H1 (cell line): Measurements from ENCODE around the gene EMC1. TPM values are rescaled to one million over a fixed set of nuclear protein-coding genes. Genes with fewer than 3 reads are reported as not detected.

Experiments
- CTCF ChIA-PET: fragments of 300-600 bp; sonication (Branson Sonifier 250); formaldehyde crosslinking; loops from one replicate; lab custom pipeline; 2021; ENCODE audit not compliant: partially characterized antibody; lab: Charles Lee
- POLR2A ChIA-PET: fragments of 300-600 bp; sonication (Branson Sonifier 250); formaldehyde crosslinking; loops from one replicate; lab custom pipeline; 2021; ENCODE audit warnings: inconsistent platforms; ENCODE audit not compliant: partially characterized antibody; lab: Charles Lee
- DNase-seq, 2 experiments: peaks; one replicate each; pipeline versions ENCODE4 v3.0.0 to v3.0.0-alpha.2; 2010 to 2022; ENCODE audit warnings: low spot score in 2 of 2, low read depth in 1 of 2, mixed read lengths in 1 of 2
- FAIRE-seq: peaks from 2 replicates; lab custom pipeline; 2011; peaks lifted over from hg19 to GRCh38; lab: Jason Lieb, UNC
- H2AFZ ChIP-seq: 2 replicates; pipeline ENCODE4 v1.8.1; 2012; ENCODE audit warnings: low read length, inconsistent platforms
- H2AK5ac ChIP-seq: 2 replicates; pipeline ENCODE4 v1.6.1; 2013; ENCODE audit warnings: low read depth, low read length
- H2BK120ac ChIP-seq: replicated peaks from 2 replicates; pipeline ENCODE3; 2013; ENCODE audit warnings: low read depth, low read length, inconsistent platforms
- H2BK12ac ChIP-seq: 2 replicates; pipeline ENCODE4 v1.6.1; 2013; ENCODE audit warnings: low read depth, low read length
- H2BK15ac ChIP-seq: 2 replicates; pipeline ENCODE4 v1.6.1; 2013; ENCODE audit warnings: low read length
- H2BK20ac ChIP-seq: 2 replicates; pipeline ENCODE4 v1.6.1; 2013; ENCODE audit warnings: low read length
- H2BK5ac ChIP-seq: 2 replicates; pipeline ENCODE4 v1.6.1; 2013; ENCODE audit warnings: low read depth, low read length
- H3K14ac ChIP-seq: 2 replicates; pipeline ENCODE4 v1.6.1; 2013; ENCODE audit warnings: inconsistent platforms; ENCODE audit not compliant: insufficient read length
- H3K18ac ChIP-seq: 2 replicates; pipeline ENCODE4 v1.6.1; 2013; ENCODE audit warnings: low read length; ENCODE audit errors: extremely low read depth
- H3K23ac ChIP-seq: 2 replicates; pipeline ENCODE4 v1.6.1; 2013; ENCODE audit warnings: inconsistent platforms; ENCODE audit not compliant: insufficient read length
- H3K23me2 ChIP-seq: 2 replicates; pipeline ENCODE4 v1.6.1; 2013; ENCODE audit warnings: low read depth, low read length
- H3K27ac ChIP-seq: 2 replicates; pipeline ENCODE4 v1.6.1; 2011; ENCODE audit warnings: low read depth, low read length, inconsistent platforms
- H3K27me3 ChIP-seq, 4 experiments: replicated peaks in 1 of 4; 1 replicate in 1 of 4; 2 replicates in 3 of 4; pipeline versions ENCODE4 v1.6.1 to v1.8.1; 2011 to 2013; ENCODE audit warnings: low read length in 3 of 4, mild to moderate bottlenecking in 3 of 4, inconsistent platforms in 2 of 4, mixed read lengths in 2 of 4, moderate library complexity in 1 of 4; ENCODE audit not compliant: control insufficient read depth in 3 of 4, insufficient read depth in 3 of 4; ENCODE audit errors: extremely low read depth in 1 of 4
- H3K36me3 ChIP-seq, 4 experiments: 2 replicates each; pipeline versions ENCODE4 v1.6.1 to v1.8.1; 2011 to 2013; ENCODE audit warnings: mild to moderate bottlenecking in 4 of 4, low read length in 3 of 4, moderate library complexity in 2 of 4, control low read depth in 1 of 4, inconsistent platforms in 1 of 4; ENCODE audit not compliant: insufficient read depth in 4 of 4, control insufficient read depth in 2 of 4
- H3K4ac ChIP-seq: replicated peaks from 2 replicates; pipeline ENCODE3; 2013; ENCODE audit warnings: low read length, low read depth, mixed read lengths, inconsistent platforms; ENCODE audit not compliant: insufficient read length
- H3K4me1 ChIP-seq, 4 experiments: replicated peaks in 1 of 4; 1 replicate in 1 of 4; 2 replicates in 3 of 4; pipeline versions ENCODE4 v1.6.1 to v1.8.1; 2011 to 2013; ENCODE audit warnings: low read length in 3 of 4, inconsistent platforms in 2 of 4, mixed read lengths in 1 of 4; ENCODE audit not compliant: insufficient read depth in 4 of 4, control insufficient read depth in 3 of 4
- H3K4me2 ChIP-seq, 2 experiments: 2 replicates each; pipeline versions ENCODE4 v1.6.1 to v1.8.1; 2011 to 2013; ENCODE audit warnings: low read depth in 2 of 2, low read length in 2 of 2, control low read depth in 1 of 2, inconsistent platforms in 1 of 2, mild to moderate bottlenecking in 1 of 2; ENCODE audit not compliant: insufficient read depth in 1 of 2
- H3K4me3 ChIP-seq, 4 experiments: fragments of 200-600, 300-600 bp in 1 of 4; sonication (generic), shearing (Covaris generic), sonication (Bioruptor Twin) in 1 of 4; 2 replicates each; pipeline versions ENCODE4 v1.5.1 to v1.8.1; 2011 to 2016; ENCODE audit warnings: low read length in 4 of 4, low read depth in 3 of 4, control low read depth in 2 of 4, inconsistent platforms in 2 of 4, mild to moderate bottlenecking in 2 of 4, mixed read lengths in 1 of 4, moderate library complexity in 1 of 4; ENCODE audit not compliant: insufficient read depth in 2 of 4; ENCODE audit errors: extremely low read depth in 1 of 4
- H3K56ac ChIP-seq: replicated peaks from 2 replicates; pipeline ENCODE3; 2013; ENCODE audit warnings: low read depth, mild to moderate bottlenecking, mixed read lengths, low read length, inconsistent platforms; ENCODE audit not compliant: insufficient read length
- H3K79me1 ChIP-seq: 2 replicates; pipeline ENCODE4 v1.6.1; 2013; ENCODE audit warnings: low read depth, low read length, control low read depth
- H3K79me2 ChIP-seq, 2 experiments: 2 replicates each; pipeline versions ENCODE4 v1.6.1 to v1.8.1; 2012 to 2013; ENCODE audit warnings: low read length in 2 of 2, mild to moderate bottlenecking in 2 of 2, inconsistent platforms in 1 of 2; ENCODE audit not compliant: insufficient read depth in 2 of 2, control insufficient read depth in 1 of 2
- H3K9ac ChIP-seq, 4 experiments: replicated peaks in 1 of 4; 1 replicate in 1 of 4; 2 replicates in 3 of 4; pipeline versions ENCODE4 v1.6.1 to v1.8.1; 2011 to 2013; ENCODE audit warnings: low read depth in 3 of 4, low read length in 3 of 4, control low read depth in 2 of 4, mild to moderate bottlenecking in 2 of 4, moderate library complexity in 2 of 4, inconsistent platforms in 1 of 4; ENCODE audit errors: extremely low read depth in 1 of 4
- H3K9me3 ChIP-seq, 2 experiments: 2 replicates each; pipeline versions ENCODE4 v1.6.1 to v1.8.1; 2012 to 2013; ENCODE audit warnings: mild to moderate bottlenecking in 2 of 2, moderate library complexity in 2 of 2, control low read depth in 1 of 2, inconsistent platforms in 1 of 2, low read depth in 1 of 2, low read length in 1 of 2, mixed read lengths in 1 of 2; ENCODE audit not compliant: insufficient read depth in 2 of 2
- H4K20me1 ChIP-seq, 2 experiments: replicated peaks in 1 of 2; 2 replicates each; pipeline versions ENCODE3 to v1.8.1; 2011 to 2013; ENCODE audit warnings: inconsistent platforms in 2 of 2, low read length in 2 of 2, mild to moderate bottlenecking in 1 of 2; ENCODE audit not compliant: insufficient read depth in 2 of 2, control insufficient read depth in 1 of 2
- H4K5ac ChIP-seq: 2 replicates; pipeline ENCODE4 v1.6.1; 2013; ENCODE audit warnings: low read length, low read depth, mixed read lengths, inconsistent platforms; ENCODE audit not compliant: insufficient read length
- H4K8ac ChIP-seq: 2 replicates; pipeline ENCODE4 v1.8.0; 2013; ENCODE audit warnings: mild to moderate bottlenecking, moderate library complexity, low read length, inconsistent platforms; ENCODE audit not compliant: insufficient read depth; ENCODE audit errors: extremely low read depth
- H4K91ac ChIP-seq: replicated peaks from 2 replicates; pipeline ENCODE3; 2013; ENCODE audit warnings: low read length, mixed read lengths, inconsistent platforms; ENCODE audit not compliant: insufficient read length
- CEBPB ChIP-seq: IDR thresholded peaks from 2 replicates; pipeline ENCODE4 v1.6.1; 2012; ENCODE audit warnings: low read depth, low read length
- FOSL1 ChIP-seq: IDR thresholded peaks from 2 replicates; pipeline ENCODE4 v1.6.1; 2011; ENCODE audit warnings: mild to moderate bottlenecking, low read depth, low read length, moderate library complexity; ENCODE audit not compliant: insufficient read depth
- GABPA ChIP-seq: IDR thresholded peaks from 2 replicates; pipeline ENCODE4 v1.6.1; 2011; ENCODE audit warnings: mild to moderate bottlenecking, low read length, moderate library complexity, borderline replicate concordance; ENCODE audit not compliant: insufficient read depth
- KDM1A ChIP-seq: fragments of 200-600, 300-600 bp; sonication (generic); IDR thresholded peaks from 2 replicates; pipeline ENCODE4 v1.7.1; 2016; ENCODE audit warnings: mild to moderate bottlenecking, low read length, borderline replicate concordance
- POLR2AphosphoS5 ChIP-seq: IDR thresholded peaks from 2 replicates; pipeline ENCODE4 v1.6.1; 2011; ENCODE audit warnings: low read depth, low read length
- RNF2 ChIP-seq: fragments of 200-900, 300-1000 bp; sonication (generic); IDR thresholded peaks from 2 replicates; pipeline ENCODE4 v1.7.1; 2016; ENCODE audit warnings: borderline replicate concordance, low read depth, mild to moderate bottlenecking, antibody characterized with exemption, low read length; ENCODE audit not compliant: poor library complexity, severe bottlenecking; ENCODE audit errors: missing control alignments
- TBP ChIP-seq: IDR thresholded peaks from 2 replicates; pipeline ENCODE4 v1.6.1; 2011; ENCODE audit warnings: low read depth, low read length, improper control_type of control experiment
- WGBS, 2 experiments: shearing (Covaris generic) in 1 of 2; methylation state at CpG; one replicate each; pipeline versions ENCODE4 v1.1.6 to v1.1.7; 2013 to 2015; ENCODE audit warnings: low lambda C conversion rate in 2 of 2, mixed read lengths in 2 of 2, inconsistent platforms in 1 of 2, low coverage in 1 of 2, missing lambda C conversion rate in 1 of 2; ENCODE audit not compliant: insufficient replicate concordance in 2 of 2, insufficient coverage in 1 of 2, insufficient read length in 1 of 2; ENCODE audit errors: extremely low coverage in 1 of 2, missing lambda C conversion rate in 1 of 2; 5-methylcytosine and 5-hydroxymethylcytosine counted together
- polyA plus RNA-seq, 7 experiments: library from polyadenylated mRNA; depleted of rRNA in 3 of 7; stranded (reverse) in 5 of 7; unstranded in 2 of 7; fragments of >200 nt in 5 of 7; fragments of 200-250 nt in 2 of 7; gene quantifications; 1 replicate in 5 of 7; 2 replicates in 1 of 7; 4 replicates in 1 of 7; pipeline versions ENCODE4 v1.2.1 to v1.2.3, GENCODE V29; 2011 to 2013; ENCODE audit warnings: missing spikeins in 2 of 7, mixed read lengths in 2 of 7
- total RNA-seq: library from RNA; stranded (reverse); fragmentation: NEBNext Ultra II Directional; extraction: Animal tissue kit (Norgen Biotek cat#: 25700); gene quantifications from 2 replicates; pipeline ENCODE4 v1.2.1, GENCODE V29; 2021
- TF ChIP-seq, protein P1 (sequence below): IDR thresholded peaks from 2 replicates; pipeline ENCODE4 v1.6.1; 2012; ENCODE audit warnings: inconsistent platforms

EMC1 gene
- total and polyA plus RNA-seq, 2 of the 8 experiments (the other 6 are each of a cell fraction or from before 2014, with no cell fraction given), result 51.0 to 53.5 TPM

DNA sequence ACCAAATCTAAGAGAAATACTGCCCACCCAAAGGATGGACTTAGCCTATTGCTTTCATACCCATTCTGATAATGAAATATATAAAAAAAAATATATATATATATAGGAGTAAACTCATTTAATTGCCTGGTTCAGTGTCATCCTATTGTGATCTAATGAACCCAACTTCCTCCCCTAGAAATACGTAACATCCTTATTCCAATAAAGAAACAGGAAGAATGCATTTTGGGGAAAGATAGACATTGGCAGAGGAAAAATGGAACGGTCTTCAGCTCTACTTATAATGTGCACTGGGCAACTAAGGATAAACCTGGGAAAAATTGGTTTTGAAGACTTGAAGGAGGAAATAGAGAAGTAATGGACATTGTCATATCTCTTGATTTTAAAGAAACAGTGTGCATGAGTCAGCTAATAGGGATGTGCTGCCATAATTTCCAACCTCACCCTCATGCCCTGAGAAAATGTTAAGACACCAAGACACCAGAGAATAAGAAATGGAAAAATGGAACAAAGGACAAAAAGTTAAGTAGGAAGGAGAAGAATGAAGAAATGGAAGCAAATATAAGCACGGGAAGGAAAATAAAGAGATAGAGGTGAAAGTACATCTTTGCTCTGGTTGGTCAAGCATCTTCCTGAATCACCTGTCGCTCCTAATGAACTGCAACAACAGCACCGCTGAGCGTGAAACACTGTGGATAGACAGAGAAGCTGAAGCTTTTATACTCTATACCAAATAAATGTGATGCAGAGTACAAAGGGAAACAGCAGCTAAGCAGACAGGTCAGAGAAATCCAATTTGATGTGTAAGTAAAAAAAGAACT, 46.7 kb downstream of the EMC1 start:
- no peak overlapping the region for H2BK12ac ChIP-seq
- no peak overlapping the region for H3K14ac ChIP-seq
- WGBS, 2 experiments, result 94% methylated on average over 6 of the region's 6 CpGs; no CpG with 5 or more reads in 1 of the 2 experiments
- H2AK5ac ChIP-seq, result no peak overlapping the region
- no peak overlapping the region for H3K9ac ChIP-seq
- H3K9me3 ChIP-seq, result no peaks in the 10 kb centered on the region
- H4K91ac ChIP-seq, result no peak overlapping the region
- H3K4me1 ChIP-seq, result peaks cover 0 to 3% (median 0%) of the 10 kb centered on the region in 4 experiments; a peak in 2 of 7 replicates
- H4K20me1 ChIP-seq, result peaks cover 20 to 21% of the 10 kb centered on the region in 2 experiments
- no peak overlapping the region for H4K5ac ChIP-seq
- POLR2A ChIA-PET, result interaction anchor here (1.0 kb wide), 1 partner anchor 11 kb away, joined by 3 read pairs; no protein-coding TSS in a partner anchor
- no peak overlapping the region for H2AFZ ChIP-seq
- no peak overlapping the region for H4K8ac ChIP-seq
- H2BK5ac ChIP-seq, result no peak overlapping the region
- H3K23ac ChIP-seq, result no peak overlapping the region
- no peak overlapping the region for H3K4me2 ChIP-seq
- H2BK20ac ChIP-seq, result no peak overlapping the region
- no peak overlapping the region for H2BK120ac ChIP-seq
- peaks cover 3% of the 10 kb centered on the region; the same call in 1 of the 2 replicates for H3K23me2 ChIP-seq
- no peak overlapping the region for H3K4me3 ChIP-seq
- H3K36me3 ChIP-seq, result peaks cover 0 to 14% (median 2%) of the 10 kb centered on the region in 4 experiments; a peak in 5 of 8 replicates
- H2BK15ac ChIP-seq, result no peak overlapping the region
- CTCF ChIA-PET, result interaction anchor here (0.7 to 0.9 kb wide), 2 partner anchors 237 to 1991 kb away, joined by 3 read pairs; no protein-coding TSS in a partner anchor
- no peak overlapping the region for H3K27ac ChIP-seq
- H3K4ac ChIP-seq, result no peak overlapping the region
- DNase-seq, result no peak
- no peaks in the 10 kb centered on the region; the same call in none of the 2 replicates for H3K79me1 ChIP-seq
- no peak overlapping the region for H3K18ac ChIP-seq
- no peaks in the 10 kb centered on the region for H3K27me3 ChIP-seq
- no peak overlapping the region for H3K56ac ChIP-seq
- no peak for FAIRE-seq
- H3K79me2 ChIP-seq, result peaks cover 59 to 99% of the 10 kb centered on the region in 2 experiments
- no peak for TF ChIP-seq FOSL1
- no peak for TF ChIP-seq CEBPB
- TF ChIP-seq, protein P1, sequence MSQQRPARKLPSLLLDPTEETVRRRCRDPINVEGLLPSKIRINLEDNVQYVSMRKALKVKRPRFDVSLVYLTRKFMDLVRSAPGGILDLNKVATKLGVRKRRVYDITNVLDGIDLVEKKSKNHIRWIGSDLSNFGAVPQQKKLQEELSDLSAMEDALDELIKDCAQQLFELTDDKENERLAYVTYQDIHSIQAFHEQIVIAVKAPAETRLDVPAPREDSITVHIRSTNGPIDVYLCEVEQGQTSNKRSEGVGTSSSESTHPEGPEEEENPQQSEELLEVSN, result no peak
- TF ChIP-seq GABPA, result no peak
- no peak for TF ChIP-seq KDM1A
- no peak for TF ChIP-seq POLR2AphosphoS5
- TF ChIP-seq TBP, result no peak
- no peak for TF ChIP-seq RNF2
